IMR-90 (cell line): ENCODE results near the gene OTOA. TPM values are rescaled to one million over a fixed set of nuclear protein-coding genes. Genes with fewer than 3 reads are reported as not detected.

Source experiments
- ATAC-seq: fragments of 200-7000 bp; cut with Tn5 transposase; 2 replicates; pipeline ENCODE4 v1.9.1; 2020; ENCODE audit warnings: low read depth, mild to moderate bottlenecking, moderate library complexity
- BruUV-seq: library from RNA; stranded (reverse); fragments of 400-500 nt; replicated peaks from 2 replicates; lab custom pipeline; 2021; lab: Mats Ljungman, UMichigan
- CTCF ChIA-PET: fragments of 300-600 bp; formaldehyde crosslinking; extraction: SDS; loops from one replicate; lab custom pipeline; 2021; ENCODE audit warnings: antibody characterized with exemption; lab: Yijun Ruan, JAX
- POLR2A ChIA-PET: fragments of 300-600 bp; sonication (Branson Sonifier 250); formaldehyde crosslinking; loops from one replicate; lab custom pipeline; 2022; ENCODE audit warnings: antibody characterized with exemption; ENCODE audit not compliant: unreplicated experiment; lab: Charles Lee
- DNase-seq: peaks from one replicate; pipeline ENCODE4 v3.0.0; 2013
- H2AFZ ChIP-seq: replicated peaks from 2 replicates; pipeline ENCODE3; 2013; ENCODE audit warnings: low read length, mild to moderate bottlenecking; ENCODE audit not compliant: poor library complexity
- H2AK5ac ChIP-seq: 2 replicates; pipeline ENCODE4 v1.6.1; 2013; ENCODE audit warnings: low read depth, low read length, inconsistent platforms
- H2AK9ac ChIP-seq: replicated peaks from 2 replicates; pipeline ENCODE3; 2013; ENCODE audit warnings: mild to moderate bottlenecking, low read depth, low read length, moderate library complexity; ENCODE audit not compliant: poor library complexity
- H2BK120ac ChIP-seq: 2 replicates; pipeline ENCODE4 v1.6.1; 2013; ENCODE audit warnings: low read depth, low read length, inconsistent platforms
- H2BK15ac ChIP-seq: 3 replicates; pipeline ENCODE4 v1.6.1; 2013; ENCODE audit warnings: low read depth, low read length, inconsistent platforms
- H2BK20ac ChIP-seq: 2 replicates; pipeline ENCODE4 v1.6.1; 2013; ENCODE audit warnings: low read depth, mild to moderate bottlenecking, inconsistent platforms, low read length, moderate library complexity
- H2BK5ac ChIP-seq: 2 replicates; pipeline ENCODE4 v1.6.1; 2013; ENCODE audit warnings: mild to moderate bottlenecking, low read depth, low read length, inconsistent platforms; ENCODE audit not compliant: poor library complexity, severe bottlenecking
- H3K14ac ChIP-seq: replicated peaks from 2 replicates; pipeline ENCODE4 v1.6.1; 2013; ENCODE audit warnings: low read depth, low read length, inconsistent platforms
- H3K18ac ChIP-seq: 2 replicates; pipeline ENCODE4 v1.6.1; 2013; ENCODE audit warnings: low read depth, low read length, control low read depth
- H3K23ac ChIP-seq: 2 replicates; pipeline ENCODE4 v1.6.1; 2013; ENCODE audit warnings: low read depth, low read length, inconsistent platforms
- H3K27ac ChIP-seq: 2 replicates; pipeline ENCODE4 v1.5.1; 2013; ENCODE audit warnings: mild to moderate bottlenecking, control low read depth, low read length; ENCODE audit not compliant: insufficient read depth
- H3K27me3 ChIP-seq: 2 replicates; pipeline ENCODE4 v1.6.1; 2013; ENCODE audit warnings: low read length; ENCODE audit not compliant: control insufficient read depth, insufficient read depth
- H3K36me3 ChIP-seq: 2 replicates; pipeline ENCODE4 v1.6.1; 2013; ENCODE audit warnings: low read length, mixed read lengths; ENCODE audit not compliant: control insufficient read depth, insufficient read depth
- H3K4ac ChIP-seq: 2 replicates; pipeline ENCODE4 v1.6.1; 2013; ENCODE audit warnings: low read depth, low read length, inconsistent platforms
- H3K4me1 ChIP-seq: 2 replicates; pipeline ENCODE4 v1.6.1; 2013; ENCODE audit warnings: low read length, mixed read lengths; ENCODE audit not compliant: control insufficient read depth, insufficient read depth
- H3K4me2 ChIP-seq: 2 replicates; pipeline ENCODE4 v1.6.1; 2013; ENCODE audit warnings: low read depth, mild to moderate bottlenecking, control low read depth, low read length, moderate library complexity
- H3K4me3 ChIP-seq: 2 replicates; pipeline ENCODE4 v1.5.1; 2013; ENCODE audit warnings: low read depth, mild to moderate bottlenecking, control low read depth, low read length, moderate library complexity; ENCODE audit not compliant: insufficient read depth
- H3K56ac ChIP-seq: 2 replicates; pipeline ENCODE4 v1.6.1; 2013; ENCODE audit warnings: low read length, inconsistent platforms; ENCODE audit not compliant: insufficient read depth; ENCODE audit errors: extremely low read depth
- H3K79me1 ChIP-seq, 2 experiments: 2 replicates each; pipeline ENCODE4 v1.6.1; 2013; ENCODE audit warnings: low read length in 2 of 2, inconsistent platforms in 1 of 2, low read depth in 1 of 2
- H3K9ac ChIP-seq: 2 replicates; pipeline ENCODE4 v1.6.1; 2013; ENCODE audit warnings: low read depth, low read length, control low read depth
- H3K9me1 ChIP-seq: 2 replicates; pipeline ENCODE4 v1.6.1; 2013; ENCODE audit warnings: low read length, inconsistent platforms; ENCODE audit not compliant: insufficient read depth
- H3K9me3 ChIP-seq: 2 replicates; pipeline ENCODE4 v1.6.1; 2013; ENCODE audit warnings: low read length; ENCODE audit not compliant: control insufficient read depth, insufficient read depth
- H4K20me1 ChIP-seq: 2 replicates; pipeline ENCODE4 v1.6.1; 2013; ENCODE audit warnings: low read length, inconsistent platforms; ENCODE audit not compliant: insufficient read depth
- H4K5ac ChIP-seq: 2 replicates; pipeline ENCODE4 v1.6.1; 2013; ENCODE audit warnings: mild to moderate bottlenecking, low read depth, low read length, control low read depth
- H4K8ac ChIP-seq, 2 experiments: 2 replicates each; pipeline ENCODE4 v1.6.1; 2013; ENCODE audit warnings: low read depth in 2 of 2, low read length in 2 of 2, control low read depth in 1 of 2, inconsistent platforms in 1 of 2
- H4K91ac ChIP-seq: 2 replicates; pipeline ENCODE4 v1.6.1; 2013; ENCODE audit warnings: low read depth, low read length, inconsistent platforms; ENCODE audit not compliant: insufficient read depth
- BHLHE40 ChIP-seq: fragments of 150-350 bp; IDR thresholded peaks from 2 replicates; pipeline ENCODE4 v1.6.1; 2016; ENCODE audit warnings: mild to moderate bottlenecking, low read depth, low read length
- MAZ ChIP-seq: IDR thresholded peaks from 2 replicates; pipeline ENCODE4 v1.6.1; 2012; ENCODE audit warnings: low read depth, mild to moderate bottlenecking, low read length, improper control_type of control experiment, moderate library complexity, borderline replicate concordance
- RFX5 ChIP-seq: IDR thresholded peaks from 2 replicates; pipeline ENCODE4 v1.8.0; 2012; ENCODE audit warnings: low read depth, mild to moderate bottlenecking, low read length, moderate library complexity
- WGBS, 2 experiments: methylation state at CpG; one replicate each; pipeline versions ENCODE4 v1.1.5 to v1.1.7; 2013; ENCODE audit warnings: missing lambda C conversion rate in 2 of 2; ENCODE audit not compliant: insufficient read length in 1 of 2; ENCODE audit errors: extremely low coverage in 2 of 2; 5-methylcytosine and 5-hydroxymethylcytosine counted together
- dilution Hi-C: fragments of 300-500 bp; cut with HindIII; formaldehyde crosslinking; loops from one replicate; pipeline ENCODE4 v1.14.3; 2018; ENCODE audit warnings: low sequenced_read_pairs; ENCODE audit not compliant: unreplicated experiment
- in situ Hi-C: fragments of 300-500 bp; cut with MboI; formaldehyde crosslinking; loops from 3 replicates; pipeline ENCODE4 v1.14.3; 2019; ENCODE audit warnings: low sequenced_read_pairs, inconsistent platforms, mixed read lengths
- intact Hi-C: fragments of 100-400 bp; cut with micrococcal nuclease; formaldehyde crosslinking; loops from 2 replicates; pipeline ENCODE4 v1.10.0; 2022
- polyA plus RNA-seq, 3 experiments: library from polyadenylated mRNA; depleted of rRNA; stranded (reverse); fragments of >200 nt; gene quantifications; 2 replicates each; pipeline ENCODE4 v1.2.3, GENCODE V29; 2012; ENCODE audit warnings: low replicate concordance in 1 of 3
- total RNA-seq: library from RNA; depleted of rRNA; stranded (reverse); fragments of >200 nt; gene quantifications from 2 replicates; pipeline ENCODE4 v1.2.3, GENCODE V29; 2012
- TF ChIP-seq, protein P1 (sequence below): conservative IDR thresholded peaks from 2 replicates; pipeline ENCODE4 v1.5.1; 2012; ENCODE audit warnings: mild to moderate bottlenecking, low read depth, low read length, improper control_type of control experiment
- TF ChIP-seq, protein P2 (sequence below): fragments of 150-350 bp; IDR thresholded peaks from 2 replicates; pipeline ENCODE4 v1.6.1; 2017; ENCODE audit warnings: mild to moderate bottlenecking, antibody characterized with exemption, low read length, low read depth

Gene OTOA
- total and polyA plus RNA-seq, 2 of the 4 experiments (the other 2 are of a cell fraction) = 0.02 TPM; not detected in 1

- no peak overlapping the region for H2BK20ac ChIP-seq
- H3K27me3 ChIP-seq = peaks cover 5% of the 10 kb centered on the region
- no peaks in the 10 kb centered on the region; the same call in 1 of the 2 replicates for H3K4me1 ChIP-seq
- no TSS peak for BruUV-seq
- no CpG with 5 or more reads among the region's 4 CpGs for WGBS, 2 experiments
- no peak overlapping the region for H3K4me2 ChIP-seq
- no peak overlapping the region for H3K56ac ChIP-seq
- H3K23ac ChIP-seq = no peak overlapping the region
- no peak overlapping the region for H2AK9ac ChIP-seq
- ChIA-PET POLR2A (no interaction called here), CTCF (interaction anchor here (0.7 kb wide), 1 partner anchor 133 kb away, joined by 7 read pairs; no protein-coding TSS in a partner anchor)
- no peak overlapping the region for H3K4ac ChIP-seq
- no peak overlapping the region for H2AFZ ChIP-seq
- H4K20me1 ChIP-seq = no peaks in the 10 kb centered on the region
- H2BK120ac ChIP-seq = no peak overlapping the region
- in situ Hi-C loops = loop anchor here (10.0 kb wide), 1 partner anchor 64 kb away; the partner anchor contains the start of gene METTL9
- no peak overlapping the region for H2BK15ac ChIP-seq
- H3K9ac ChIP-seq = no peak overlapping the region
- no peak for DNase-seq
- H3K79me1 ChIP-seq = no peaks in the 10 kb centered on the region; a peak in 1 of 4 replicates
- H3K9me3 ChIP-seq = no peaks in the 10 kb centered on the region
- H3K14ac ChIP-seq = no peak overlapping the region
- no peak overlapping the region for H2AK5ac ChIP-seq
- no peak overlapping the region for H4K8ac ChIP-seq
- H3K9me1 ChIP-seq = no peaks in the 10 kb centered on the region
- no peak for TF ChIP-seq BHLHE40
- TF ChIP-seq RFX5 = no peak
- TF ChIP-seq MAZ = no peak
- TF ChIP-seq, protein P1, sequence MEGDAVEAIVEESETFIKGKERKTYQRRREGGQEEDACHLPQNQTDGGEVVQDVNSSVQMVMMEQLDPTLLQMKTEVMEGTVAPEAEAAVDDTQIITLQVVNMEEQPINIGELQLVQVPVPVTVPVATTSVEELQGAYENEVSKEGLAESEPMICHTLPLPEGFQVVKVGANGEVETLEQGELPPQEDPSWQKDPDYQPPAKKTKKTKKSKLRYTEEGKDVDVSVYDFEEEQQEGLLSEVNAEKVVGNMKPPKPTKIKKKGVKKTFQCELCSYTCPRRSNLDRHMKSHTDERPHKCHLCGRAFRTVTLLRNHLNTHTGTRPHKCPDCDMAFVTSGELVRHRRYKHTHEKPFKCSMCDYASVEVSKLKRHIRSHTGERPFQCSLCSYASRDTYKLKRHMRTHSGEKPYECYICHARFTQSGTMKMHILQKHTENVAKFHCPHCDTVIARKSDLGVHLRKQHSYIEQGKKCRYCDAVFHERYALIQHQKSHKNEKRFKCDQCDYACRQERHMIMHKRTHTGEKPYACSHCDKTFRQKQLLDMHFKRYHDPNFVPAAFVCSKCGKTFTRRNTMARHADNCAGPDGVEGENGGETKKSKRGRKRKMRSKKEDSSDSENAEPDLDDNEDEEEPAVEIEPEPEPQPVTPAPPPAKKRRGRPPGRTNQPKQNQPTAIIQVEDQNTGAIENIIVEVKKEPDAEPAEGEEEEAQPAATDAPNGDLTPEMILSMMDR = no peak
- TF ChIP-seq, protein P2, sequence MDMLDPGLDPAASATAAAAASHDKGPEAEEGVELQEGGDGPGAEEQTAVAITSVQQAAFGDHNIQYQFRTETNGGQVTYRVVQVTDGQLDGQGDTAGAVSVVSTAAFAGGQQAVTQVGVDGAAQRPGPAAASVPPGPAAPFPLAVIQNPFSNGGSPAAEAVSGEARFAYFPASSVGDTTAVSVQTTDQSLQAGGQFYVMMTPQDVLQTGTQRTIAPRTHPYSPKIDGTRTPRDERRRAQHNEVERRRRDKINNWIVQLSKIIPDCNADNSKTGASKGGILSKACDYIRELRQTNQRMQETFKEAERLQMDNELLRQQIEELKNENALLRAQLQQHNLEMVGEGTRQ = no peak
- H2BK5ac ChIP-seq = no peak overlapping the region
- no peak overlapping the region for H4K91ac ChIP-seq
- H3K4me3 ChIP-seq = no peak overlapping the region
- no peak for ATAC-seq
- peaks cover 3% of the 10 kb centered on the region for H3K36me3 ChIP-seq
- intact Hi-C loops = loop anchor here (5.0 kb wide), 2 partner anchors 48 to 528 kb away; no protein-coding TSS in a partner anchor
- H4K5ac ChIP-seq = no peak overlapping the region
- dilution Hi-C loops = no loop called here
- H3K27ac ChIP-seq = no peak overlapping the region
- H3K18ac ChIP-seq = no peak overlapping the region
Measured at GRCh38 chr16:21659124-21659523, 4.6 kb upstream of the OTOA start.
